Aortic smooth muscle cell (primary cell): Measurements from ENCODE around the gene KRT84. TPM values are rescaled to one million over a fixed set of nuclear protein-coding genes. Genes with fewer than 3 reads are reported as not detected.

Source experiments
- total RNA-seq: library from RNA; depleted of rRNA; stranded (reverse); fragments of >200 nt; gene quantifications from 2 replicates; pipeline ENCODE4 v1.2.3, GENCODE V29; 2014

KRT84 gene
- not detected in 2 replicates for total RNA-seq

GRCh38 chr12:52385226-52385702, at the start of gene KRT84:
TSS of gene KRT84 (minus strand) at chr12:52385652. CDS start at chr12:52385585, 67 bp downstream.

DNA sequence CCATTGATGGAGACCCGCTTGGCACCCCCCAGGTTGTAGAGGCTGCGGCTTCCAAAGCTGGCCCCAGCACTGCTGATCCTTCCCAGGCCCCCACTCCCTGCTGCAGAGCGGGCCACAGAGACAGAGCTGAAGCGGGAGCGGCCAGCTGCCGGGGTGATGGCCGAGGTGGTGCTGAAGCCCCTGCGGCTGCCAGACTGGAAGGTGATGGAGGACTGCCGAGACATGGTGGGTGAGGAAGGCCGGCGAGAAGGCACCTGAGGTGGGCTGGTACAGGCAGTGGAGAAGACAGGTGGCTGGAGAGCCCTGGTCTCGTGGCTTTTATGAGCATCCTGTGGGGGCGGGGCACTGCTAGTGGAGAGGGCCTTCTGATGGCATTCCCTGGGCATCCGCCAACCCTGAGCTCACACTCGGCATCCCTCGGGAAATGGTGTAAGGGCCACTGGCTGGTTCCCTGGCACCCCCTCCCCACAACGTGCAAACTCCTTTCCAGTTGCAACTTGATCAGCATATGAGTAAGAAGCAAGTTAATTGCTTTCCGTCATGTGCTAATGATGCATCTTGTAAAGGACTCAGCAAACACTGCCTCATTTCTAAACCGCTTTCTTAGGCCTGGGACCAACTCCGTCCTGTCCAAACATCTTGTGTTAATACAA, 48.8 kb upstream of the KRT84 start, which contains the start of gene KRT75:
Gene KRT75, minus strand, starts transcription at position 291 of the 653 bp plus-strand sequence. Its CDS starts 67 bp downstream, at position 224.

GRCh38 chr12:52405922-52406385, 20.5 kb upstream of the KRT84 start, which contains the start of gene KRT82:
TSS of gene KRT82 (minus strand) at chr12:52406335. CDS start at chr12:52406277, 58 bp downstream.

GRCh38 chr12:52366738-52367485, 18.5 kb downstream of the KRT84 start, which contains the start of gene KRT85:
TSS of gene KRT85 (minus strand) at chr12:52367481. CDS start at chr12:52367405, 76 bp downstream.

Other genes with a start within 250 kb of the KRT84 start
- gene KRT80, start 193.6 kb downstream of the KRT84 start, total RNA-seq, result 0.13 and 0.62 TPM in 2 replicates
- gene KRT7, start 152.4 kb downstream of the KRT84 start, total RNA-seq, result 0.66 and 2.2 TPM in 2 replicates
- gene KRT86, start 111.0 kb downstream of the KRT84 start, total RNA-seq, result under 0.01 and 0.81 TPM in 2 replicates
- not detected in 2 replicates for gene KRT81, start 94.1 kb downstream of the KRT84 start, total RNA-seq
- gene KRT83, start 64.3 kb downstream of the KRT84 start, total RNA-seq, result not detected in 2 replicates
- not detected in 2 replicates for gene KRT85, start 18.2 kb downstream of the KRT84 start, total RNA-seq
- not detected in 2 replicates for gene KRT82, start 20.7 kb upstream of the KRT84 start, total RNA-seq
- gene KRT75, start 48.7 kb upstream of the KRT84 start, total RNA-seq, result not detected in 2 replicates
- not detected in 2 replicates for gene KRT6B, start 66.5 kb upstream of the KRT84 start, total RNA-seq
- gene KRT6C, start 88.2 kb upstream of the KRT84 start, total RNA-seq, result not detected in 2 replicates
- gene KRT6A, start 107.6 kb upstream of the KRT84 start, total RNA-seq, result 0.19 and 0.66 TPM in 2 replicates
- 0.44 and 0.53 TPM in 2 replicates for gene KRT5, start 134.7 kb upstream of the KRT84 start, total RNA-seq
- gene KRT71, start 167.5 kb upstream of the KRT84 start, total RNA-seq, result not detected in 2 replicates
- gene KRT74, start 188.2 kb upstream of the KRT84 start, total RNA-seq, result not detected in 2 replicates
- not detected in 2 replicates for gene KRT72, start 215.8 kb upstream of the KRT84 start, total RNA-seq
- gene KRT73, start 232.9 kb upstream of the KRT84 start, total RNA-seq, result not detected in 2 replicates